AG08396 (cell line): ENCODE measurements around the gene EMD.
"Not testable (repeated sequence)": the region's sequence is repeated elsewhere in the genome, so short reads cannot be mapped to it uniquely, and the experiment has no call there.

ENCODE experiments used
- DNase-seq: peaks from one replicate; pipeline ENCODE4 v3.0.0; 2012; ENCODE audit warnings: low spot score, mixed read lengths

The EMD gene

GRCh38 chrX:154371017-154371788 lies 7.9 kb upstream of the EMD start:
- DNase-seq = peak; percentile 82

GRCh38 chrX:154371789-154372300 lies 7.2 kb upstream of the EMD start:
- no peak for DNase-seq

- peak; percentile 65 for DNase-seq
These were observed 6.5 kb upstream of the EMD start for GRCh38 chrX:154372612-154373022.

GRCh38 chrX:154373340-154374306 lies 5.5 kb upstream of the EMD start:
- DNase-seq = peak; percentile 68

GRCh38 chrX:154374313-154375155 lies 4.6 kb upstream of the EMD start, which contains the start of gene FLNA:
TSS of gene FLNA (minus strand) at chrX:154374634. CDS start at chrX:154371245, 3,389 bp downstream.
- DNase-seq = no peak

GRCh38 chrX:154375156-154375504 lies 4.0 kb upstream of the EMD start:
- no peak for DNase-seq

GRCh38 chrX:154376774-154377173 lies 2.3 kb upstream of the EMD start:
- DNase-seq = no peak

- DNase-seq = no peak
These were observed 866 bp upstream of the EMD start for GRCh38 chrX:154378059-154378798.

- DNase-seq = no peak
These were observed 465 bp downstream of the EMD start for GRCh38 chrX:154379569-154379951.

- DNase-seq = no peak
These were observed 1.1 kb downstream of the EMD start for GRCh38 chrX:154380153-154380552.

- no peak for DNase-seq
These were observed 1.7 kb downstream of the EMD start for GRCh38 chrX:154380787-154381186.

GRCh38 chrX:154381271-154381670 lies 2.2 kb downstream of the EMD start:
- no peak for DNase-seq

GRCh38 chrX:154382483-154383069 lies 3.5 kb downstream of the EMD start:
- DNase-seq = no peak

- DNase-seq = no peak
These were observed 4.5 kb downstream of the EMD start for GRCh38 chrX:154383359-154384283.

- no peak for DNase-seq
These were observed 5.3 kb downstream of the EMD start for GRCh38 chrX:154384284-154384892.

GRCh38 chrX:154388094-154388493 lies 9.0 kb downstream of the EMD start:
- not testable (repeated sequence) for DNase-seq

GRCh38 chrX:154388649-154389048 lies 9.6 kb downstream of the EMD start:
- not testable (repeated sequence) for DNase-seq

GRCh38 chrX:154389812-154390747 lies 11.0 kb downstream of the EMD start:
- not testable (repeated sequence) for DNase-seq
